H1 (cell line): ENCODE measurements around the gene MYH9. TPM values are rescaled to one million over a fixed set of nuclear protein-coding genes. Genes with fewer than 3 reads are reported as not detected.

Experiments
- POLR2AphosphoS5 ChIP-seq: IDR thresholded peaks from 2 replicates; pipeline ENCODE4 v1.6.1; 2011; ENCODE audit warnings: low read depth, low read length
- RBBP5 ChIP-seq: IDR thresholded peaks from 2 replicates; pipeline ENCODE4 v1.7.1; 2012; ENCODE audit warnings: low read depth, mild to moderate bottlenecking, inconsistent platforms, low read length, moderate library complexity, borderline replicate concordance
- TEAD4 ChIP-seq: IDR thresholded peaks from 2 replicates; pipeline ENCODE4 v1.6.1; 2012; ENCODE audit warnings: low read depth, low read length, inconsistent platforms, mixed read lengths
- polyA plus RNA-seq, 7 experiments: library from polyadenylated mRNA; depleted of rRNA in 3 of 7; stranded (reverse) in 5 of 7; unstranded in 2 of 7; fragments of >200 nt in 5 of 7; fragments of 200-250 nt in 2 of 7; gene quantifications; 1 replicate in 5 of 7; 2 replicates in 1 of 7; 4 replicates in 1 of 7; pipeline versions ENCODE4 v1.2.1 to v1.2.3, GENCODE V29; 2011 to 2013; ENCODE audit warnings: missing spikeins in 2 of 7, mixed read lengths in 2 of 7
- total RNA-seq: library from RNA; stranded (reverse); fragmentation: NEBNext Ultra II Directional; extraction: Animal tissue kit (Norgen Biotek cat#: 25700); gene quantifications from 2 replicates; pipeline ENCODE4 v1.2.1, GENCODE V29; 2021
- TF ChIP-seq, protein P1 (sequence below): IDR thresholded peaks from 2 replicates; pipeline ENCODE4 v1.6.1; 2011; ENCODE audit warnings: low read depth, mild to moderate bottlenecking, low read length; ENCODE audit not compliant: insufficient read depth

MYH9 gene
- total and polyA plus RNA-seq, 2 of the 8 experiments (the other 6 are each of a cell fraction or from before 2014, with no cell fraction given): 24.9 to 322 TPM

DNA sequence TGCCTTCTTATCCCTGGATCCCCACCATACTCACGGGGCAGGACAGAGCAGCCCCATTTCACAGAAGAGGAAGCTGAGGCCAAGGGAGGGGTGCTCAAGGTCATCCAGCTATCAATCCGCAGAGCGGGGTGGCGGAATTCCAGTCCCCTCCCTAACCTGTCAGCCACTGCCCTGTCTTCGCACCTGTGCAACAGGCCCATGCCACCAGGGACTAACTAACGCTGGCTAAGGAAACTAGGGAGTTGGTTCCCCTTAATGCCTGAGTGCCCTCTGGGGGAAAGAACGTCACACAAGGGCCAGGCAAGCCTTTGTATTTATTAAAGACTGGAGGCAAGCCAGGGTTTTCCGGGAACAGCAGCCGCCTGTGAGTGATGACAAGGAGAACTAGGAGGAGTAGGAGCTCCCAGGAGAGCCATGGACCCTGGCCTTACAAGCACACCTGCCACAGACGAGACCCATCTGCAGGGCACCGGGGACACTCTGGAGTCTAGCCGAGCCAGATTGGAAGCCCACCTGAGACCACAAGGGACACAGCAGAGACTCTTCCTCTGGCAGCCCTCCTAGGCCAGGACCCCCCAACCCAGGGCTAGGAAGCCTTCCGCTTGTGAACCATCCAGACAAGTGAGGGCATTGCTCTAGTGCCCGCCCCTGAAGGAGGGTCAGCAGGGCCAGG, 64.4 kb downstream of the MYH9 start (continued):
- no peak for TF ChIP-seq TEAD4
- TF ChIP-seq, protein P1, sequence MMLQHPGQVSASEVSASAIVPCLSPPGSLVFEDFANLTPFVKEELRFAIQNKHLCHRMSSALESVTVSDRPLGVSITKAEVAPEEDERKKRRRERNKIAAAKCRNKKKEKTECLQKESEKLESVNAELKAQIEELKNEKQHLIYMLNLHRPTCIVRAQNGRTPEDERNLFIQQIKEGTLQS: no peak
- TF ChIP-seq POLR2AphosphoS5: peak; percentile 9
- no peak for TF ChIP-seq RBBP5
